HUDEP-2 (cell line): ENCODE measurements around the gene PSKH1.
A peak's percentile ranks its signal among the peaks of the same experiment; 100 is the strongest.

ENCODE experiments used
- DNase-seq, 76 experiments: peaks; one replicate each; lab custom pipeline; 2025; ENCODE audit not compliant: unreplicated experiment in 76 of 76; lab: John Stamatoyannopoulos, UW

The PSKH1 gene

DNA sequence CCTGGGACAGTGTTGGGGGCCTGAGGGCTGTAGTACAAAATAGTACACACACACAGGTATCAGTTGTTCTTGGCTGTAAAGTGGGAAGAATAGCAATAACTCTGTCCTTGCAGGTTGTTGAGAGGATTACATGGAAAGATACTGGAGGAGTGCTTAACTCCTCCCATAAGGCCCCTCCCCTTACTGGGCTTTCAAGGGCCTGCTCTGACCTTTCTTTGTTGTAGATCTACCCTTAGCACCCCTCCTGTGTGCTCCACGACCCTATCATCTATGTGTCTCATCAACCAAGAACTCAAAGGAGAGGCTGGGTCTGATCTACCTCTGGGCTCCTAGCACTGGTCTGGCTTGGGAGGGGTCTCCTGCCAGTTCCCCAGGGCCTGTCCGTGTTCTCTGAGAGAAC lies 28.5 kb upstream of the PSKH1 start:
- no peak for DNase-seq

DNA sequence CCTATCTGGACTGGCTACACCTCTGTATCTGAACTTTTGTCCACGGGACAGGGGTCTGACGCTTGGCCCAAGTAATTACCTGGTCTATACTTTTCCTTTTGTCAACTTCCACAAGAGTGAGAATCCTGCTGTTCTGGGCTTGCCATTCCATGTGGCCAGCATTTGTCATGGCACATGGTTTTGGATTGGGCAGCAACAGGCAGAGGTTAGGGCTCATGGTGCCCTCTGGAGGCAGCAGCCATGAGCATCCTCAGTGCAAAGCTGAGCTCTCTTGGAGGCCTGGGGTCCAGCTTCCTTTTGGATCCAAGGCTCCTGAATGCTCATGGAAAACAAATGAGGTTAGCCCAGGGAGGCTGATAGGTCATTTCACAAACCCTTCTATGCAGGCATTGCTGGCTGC lies 27.7 kb upstream of the PSKH1 start:
- DNase-seq: peak in 41 of 76 experiments; percentile 6 to 63 (median 28)

DNA sequence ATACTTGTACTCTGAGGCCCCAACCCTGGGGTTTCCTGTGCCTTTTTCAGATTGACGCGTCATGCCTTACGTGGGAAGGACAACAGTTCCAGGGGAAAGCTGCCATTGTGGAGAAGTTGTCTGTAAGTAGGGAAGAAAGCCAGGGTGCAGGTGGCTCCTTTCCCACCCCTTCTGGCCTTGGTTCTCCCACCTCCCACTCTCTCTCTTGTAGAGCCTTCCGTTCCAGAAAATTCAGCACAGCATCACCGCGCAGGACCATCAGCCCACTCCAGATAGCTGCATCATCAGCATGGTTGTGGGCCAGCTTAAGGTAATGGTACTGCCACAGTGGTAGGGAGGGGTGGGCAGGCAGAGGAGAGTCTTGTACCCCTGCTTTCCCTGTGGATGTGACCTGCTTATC lies 24.8 kb upstream of the PSKH1 start:
- no peak for DNase-seq

DNA sequence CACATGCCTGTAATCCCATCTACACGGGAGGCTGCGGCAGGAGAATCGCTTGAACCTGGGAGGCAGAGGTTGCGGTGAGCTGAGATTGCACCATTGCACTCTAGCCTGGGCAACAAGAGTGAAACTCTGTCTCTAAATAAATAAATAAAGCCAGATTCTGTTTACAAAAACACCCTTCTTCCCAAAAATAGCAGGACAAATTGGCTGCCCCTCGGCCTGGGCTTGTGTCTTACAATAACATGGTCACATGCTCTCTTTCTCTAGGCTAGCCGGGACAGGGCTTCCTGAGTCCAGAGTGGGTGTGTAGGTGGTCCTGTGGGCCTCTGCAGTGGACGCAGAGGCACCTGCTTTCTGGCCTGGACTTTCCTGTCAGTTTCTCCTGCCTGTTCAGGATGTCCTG lies 23.4 kb upstream of the PSKH1 start:
- DNase-seq: no peak

DNA sequence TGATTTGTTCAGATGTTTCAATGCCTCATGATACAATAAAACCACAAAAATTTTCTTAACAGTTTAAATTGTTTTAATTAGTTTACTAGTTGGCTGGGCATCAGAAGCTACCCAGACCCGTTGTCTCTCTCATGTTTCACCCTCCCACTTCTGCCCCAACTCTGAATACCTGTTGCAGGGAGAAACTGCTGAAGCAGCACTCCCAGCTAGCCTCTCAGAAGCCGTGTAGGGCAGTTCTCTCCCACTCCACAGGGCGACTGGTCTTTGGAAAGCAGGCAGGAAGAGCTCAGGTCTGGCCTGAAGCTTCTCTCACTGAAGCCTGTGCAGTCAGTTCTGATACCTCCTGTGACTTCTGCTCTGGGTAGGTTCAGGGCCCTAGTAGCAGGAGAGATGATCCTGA lies 21.8 kb upstream of the PSKH1 start:
- no peak for DNase-seq

DNA sequence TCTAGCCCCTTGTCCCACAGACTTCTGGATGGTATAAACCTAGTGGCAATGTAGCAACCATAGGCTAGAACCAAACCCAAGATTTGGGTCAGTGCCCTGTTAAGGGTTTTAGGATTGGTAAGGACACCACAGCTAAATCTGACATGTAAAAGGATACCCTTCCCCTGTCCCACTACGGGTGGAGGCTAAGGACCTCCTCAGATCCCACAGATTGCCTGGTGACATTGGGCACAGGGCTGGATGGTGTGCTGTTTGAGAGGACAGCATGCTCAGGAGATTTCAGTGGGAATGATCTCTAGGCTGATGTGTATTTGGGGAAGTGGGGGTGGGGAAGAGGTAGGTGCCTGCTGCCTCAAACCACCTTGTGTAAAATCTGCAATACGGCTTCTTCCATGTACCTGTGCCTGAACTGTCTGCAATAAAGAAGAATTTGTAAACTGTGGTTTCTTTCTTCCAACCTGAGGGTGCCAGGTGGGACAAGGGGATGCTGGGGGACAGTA lies 20.9 kb upstream of the PSKH1 start:
- DNase-seq: no peak

DNA sequence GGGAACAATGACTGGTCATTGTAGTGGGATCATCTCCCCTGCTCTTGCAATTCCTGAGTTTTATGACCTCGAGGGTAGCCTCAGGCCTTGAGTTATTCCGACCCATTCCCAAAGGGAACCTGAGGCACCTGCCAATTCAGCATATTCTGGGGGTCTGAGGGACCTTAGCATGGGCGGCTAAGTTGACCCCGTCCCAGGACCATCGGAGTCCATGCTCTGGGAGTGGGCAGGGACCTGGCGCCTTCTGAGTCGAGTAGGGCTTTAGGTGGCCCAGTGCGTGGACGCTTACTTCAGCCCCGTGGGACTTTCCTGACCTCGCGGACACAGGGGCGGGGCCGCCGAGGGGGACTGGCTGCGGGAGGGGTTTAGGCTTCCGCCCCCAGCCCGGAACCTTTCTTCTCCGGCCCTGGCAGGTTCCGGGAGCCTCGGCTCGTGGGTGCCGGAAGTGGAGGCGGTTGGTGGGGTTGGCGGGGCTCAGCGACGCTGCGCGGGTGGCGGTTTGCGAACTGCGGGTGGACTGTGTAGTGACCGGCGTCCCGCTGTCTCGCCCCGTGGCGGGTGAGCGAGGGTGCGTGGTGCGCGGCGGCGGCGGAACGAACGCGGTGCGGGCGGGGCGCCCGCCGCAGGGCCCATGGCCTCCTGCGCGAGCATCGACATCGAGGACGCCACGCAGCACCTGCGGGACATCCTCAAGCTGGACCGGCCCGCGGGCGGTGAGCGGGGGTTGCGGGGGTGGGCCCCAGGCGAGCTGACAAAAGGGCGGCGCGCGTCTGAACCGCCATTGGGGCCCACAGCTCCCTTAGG lies 20.2 kb upstream of the PSKH1 start, which contains the start of gene EDC4:
Gene EDC4 (plus strand): TSS at position 422 of the 804 bp plus-strand sequence. CDS start 210 bp downstream, at position 632.
- DNase-seq: peak in 66 of 76 experiments; percentile 7 to 78 (median 57)

DNA sequence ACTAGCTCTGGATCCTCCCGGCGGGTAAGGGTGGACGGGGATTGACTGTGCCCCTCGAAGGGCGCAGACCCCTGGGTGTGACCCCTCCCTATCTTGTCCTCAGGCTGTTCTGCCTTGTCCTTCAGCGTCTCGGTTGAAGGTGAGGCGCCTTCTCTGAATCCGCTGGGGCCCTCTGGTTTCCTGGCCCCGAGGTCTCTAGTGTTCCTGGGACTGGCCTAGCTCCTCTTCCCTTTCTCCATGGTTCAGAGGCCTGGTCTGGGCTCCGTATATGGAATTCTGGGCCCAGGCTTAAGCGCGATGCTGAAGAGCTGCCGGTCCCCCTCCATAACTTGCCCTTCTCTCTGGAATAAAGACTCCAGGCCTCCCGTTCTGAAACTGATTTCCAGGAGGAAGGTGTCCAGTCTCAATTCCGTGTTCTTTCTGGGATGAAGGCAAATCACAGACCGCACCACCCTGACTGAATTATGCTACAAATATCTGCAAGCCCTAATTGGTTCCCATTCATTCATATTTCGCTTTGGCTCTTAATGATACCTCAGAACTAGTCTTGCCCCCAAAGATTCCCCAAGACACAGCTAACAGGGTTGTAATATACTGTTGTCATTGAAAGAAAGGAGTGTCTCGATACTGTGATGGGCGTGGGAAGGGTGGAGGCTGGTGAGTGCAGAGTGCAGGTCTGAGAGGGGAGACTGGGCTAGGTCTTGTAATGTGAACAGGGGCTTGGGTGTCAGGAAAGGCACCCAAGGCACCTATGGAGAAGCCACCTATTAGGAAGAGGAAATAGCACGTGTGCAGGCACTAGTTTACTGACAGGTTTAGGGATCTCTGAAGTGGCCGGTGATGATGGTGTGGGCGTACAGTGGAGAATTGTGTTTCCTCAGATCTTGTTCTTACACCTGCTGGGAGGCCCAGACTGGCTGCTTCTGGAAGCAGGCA lies 19.4 kb upstream of the PSKH1 start:
- DNase-seq: peak in 1 of 76 experiments; percentile 11

DNA sequence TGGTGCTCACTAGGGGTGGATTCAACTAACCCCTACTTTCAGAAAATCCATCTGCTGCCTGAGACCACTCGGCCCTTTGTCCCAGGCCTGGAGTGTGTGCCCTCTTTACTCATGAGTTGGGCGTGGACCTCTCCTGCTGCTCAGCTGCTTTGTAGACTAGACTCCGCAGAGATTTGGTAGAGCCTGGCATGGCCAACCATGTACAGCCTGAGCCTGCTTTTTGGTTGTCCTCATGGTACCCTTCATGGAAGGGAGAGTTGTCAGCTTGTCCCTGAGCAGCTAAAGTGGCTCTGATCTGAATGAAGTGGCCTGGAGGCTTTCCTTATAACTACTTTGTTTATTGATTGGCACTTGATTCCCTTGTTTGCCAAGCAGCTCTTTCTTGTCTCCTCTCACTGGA lies 18.7 kb upstream of the PSKH1 start:
- DNase-seq: no peak

DNA sequence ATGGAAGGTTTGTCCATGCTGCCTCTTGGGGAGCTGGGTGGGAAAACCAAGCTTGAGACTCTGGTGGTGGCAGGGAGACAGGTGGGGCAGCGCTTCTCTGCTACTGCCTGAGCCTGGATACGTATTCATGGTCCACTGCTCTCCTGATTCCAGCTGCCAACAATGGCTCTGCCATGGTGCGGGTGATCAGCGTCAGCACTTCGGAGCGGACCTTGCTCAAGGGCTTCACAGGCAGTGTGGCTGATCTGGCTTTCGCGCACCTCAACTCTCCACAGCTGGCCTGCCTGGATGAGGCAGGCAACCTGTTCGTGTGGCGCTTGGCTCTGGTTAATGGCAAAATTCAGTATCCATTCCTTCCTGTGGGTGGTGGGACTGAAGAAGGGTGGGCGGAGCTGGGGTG lies 16.0 kb upstream of the PSKH1 start:
- no peak for DNase-seq

DNA sequence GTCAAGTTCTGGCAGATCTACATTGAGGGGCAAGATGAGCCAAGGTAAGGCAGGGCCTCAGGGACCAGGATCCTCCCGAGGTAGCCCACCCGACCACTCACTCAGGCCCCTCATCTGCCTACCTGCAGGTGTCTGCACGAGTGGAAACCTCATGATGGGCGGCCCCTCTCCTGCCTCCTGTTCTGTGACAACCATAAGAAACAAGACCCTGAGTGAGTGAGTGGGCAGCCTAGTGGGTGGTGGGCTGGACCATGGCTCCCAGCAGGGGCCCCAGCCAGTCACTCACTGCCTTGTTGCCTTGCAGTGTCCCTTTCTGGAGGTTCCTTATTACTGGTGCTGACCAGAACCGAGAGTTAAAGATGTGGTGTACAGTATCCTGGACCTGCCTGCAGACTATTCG lies 14.8 kb upstream of the PSKH1 start:
- DNase-seq: no peak

DNA sequence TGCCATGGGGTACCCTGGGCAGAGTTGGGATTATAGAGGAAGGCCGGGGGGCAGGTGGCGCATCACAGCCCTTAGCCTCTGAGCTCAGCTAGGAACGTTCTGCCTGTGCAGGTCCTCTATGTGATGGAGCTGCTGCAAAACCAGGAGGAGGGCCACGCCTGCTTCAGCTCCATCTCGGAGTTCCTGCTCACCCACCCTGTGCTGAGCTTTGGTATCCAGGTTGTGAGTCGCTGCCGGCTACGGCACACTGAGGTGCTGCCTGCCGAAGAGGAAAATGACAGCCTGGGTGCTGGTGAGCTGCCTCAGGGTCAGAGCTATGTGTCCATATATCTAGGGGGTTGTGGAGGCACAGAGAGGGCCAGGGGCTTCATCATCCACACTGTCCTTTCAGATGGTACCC lies 14.2 kb upstream of the PSKH1 start:
- DNase-seq: no peak

DNA sequence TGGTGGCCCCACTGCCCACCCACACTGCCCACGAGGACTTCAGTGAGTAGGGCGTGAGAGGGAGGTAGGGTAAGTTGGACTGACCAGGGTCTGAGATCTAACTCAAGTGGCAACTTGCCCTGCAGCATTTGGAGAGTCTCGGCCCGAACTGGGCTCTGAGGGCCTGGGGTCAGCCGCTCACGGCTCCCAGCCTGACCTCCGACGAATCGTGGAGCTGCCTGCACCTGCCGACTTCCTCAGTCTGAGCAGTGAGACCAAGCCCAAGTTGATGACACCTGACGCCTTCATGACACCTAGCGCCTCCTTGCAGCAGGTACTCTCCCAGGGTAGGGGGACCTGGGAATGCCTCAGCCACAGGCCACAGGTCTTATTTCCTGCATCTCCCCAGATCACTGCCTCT lies 13.6 kb upstream of the PSKH1 start:
- DNase-seq: no peak

DNA sequence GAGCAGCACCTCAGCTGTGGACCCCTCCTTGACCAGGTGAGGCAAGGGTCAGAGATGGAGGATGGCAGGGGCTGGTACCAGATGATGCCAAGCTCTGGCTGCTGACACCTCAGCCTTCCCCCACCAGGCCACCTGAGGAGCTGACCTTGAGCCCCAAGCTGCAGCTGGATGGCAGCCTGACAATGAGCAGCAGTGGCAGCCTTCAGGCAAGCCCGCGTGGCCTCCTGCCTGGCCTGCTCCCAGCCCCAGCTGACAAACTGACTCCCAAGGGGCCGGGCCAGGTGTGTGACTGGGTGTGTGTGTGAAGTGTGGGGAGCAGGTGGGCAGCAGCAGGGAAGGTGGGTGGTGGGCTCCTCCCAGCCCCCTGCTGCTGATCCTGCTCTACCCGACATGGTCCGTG lies 13.1 kb upstream of the PSKH1 start:
- DNase-seq: no peak

DNA sequence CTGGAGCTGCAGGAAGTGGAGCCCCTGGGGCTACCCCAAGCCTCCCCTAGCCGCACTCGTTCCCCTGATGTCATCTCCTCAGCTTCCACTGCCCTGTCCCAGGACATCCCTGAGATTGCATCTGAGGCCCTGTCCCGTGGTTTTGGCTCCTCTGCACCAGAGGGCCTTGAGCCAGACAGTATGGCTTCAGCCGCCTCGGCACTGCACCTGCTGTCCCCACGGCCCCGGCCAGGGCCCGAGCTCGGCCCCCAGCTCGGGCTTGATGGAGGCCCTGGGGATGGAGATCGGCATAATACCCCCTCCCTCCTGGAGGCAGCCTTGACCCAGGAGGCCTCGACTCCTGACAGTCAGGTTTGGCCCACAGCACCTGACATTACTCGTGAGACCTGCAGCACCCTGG lies 12.5 kb upstream of the PSKH1 start:
- no peak for DNase-seq

DNA sequence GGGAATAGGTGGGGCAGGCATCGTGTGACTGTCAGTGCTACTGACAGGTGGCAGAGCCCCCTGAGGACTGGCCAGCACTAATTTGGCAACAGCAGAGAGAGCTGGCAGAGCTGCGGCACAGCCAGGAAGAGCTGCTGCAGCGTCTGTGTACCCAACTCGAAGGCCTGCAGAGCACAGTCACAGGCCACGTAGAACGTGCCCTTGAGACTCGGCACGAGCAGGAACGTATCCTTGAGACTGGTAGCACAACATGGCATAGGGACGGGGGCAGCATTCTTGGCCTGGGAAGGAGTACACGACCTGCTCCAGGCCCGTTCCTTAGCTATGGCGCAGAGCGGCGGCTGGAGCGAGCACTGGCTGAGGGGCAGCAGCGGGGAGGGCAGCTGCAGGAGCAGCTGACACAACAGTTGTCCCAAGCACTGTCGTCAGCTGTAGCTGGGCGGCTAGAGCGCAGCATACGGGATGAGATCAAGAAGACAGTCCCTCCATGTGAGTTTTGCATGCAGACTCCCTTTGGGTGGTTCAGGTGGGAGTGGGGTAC lies 11.4 kb upstream of the PSKH1 start:
- DNase-seq: no peak

DNA sequence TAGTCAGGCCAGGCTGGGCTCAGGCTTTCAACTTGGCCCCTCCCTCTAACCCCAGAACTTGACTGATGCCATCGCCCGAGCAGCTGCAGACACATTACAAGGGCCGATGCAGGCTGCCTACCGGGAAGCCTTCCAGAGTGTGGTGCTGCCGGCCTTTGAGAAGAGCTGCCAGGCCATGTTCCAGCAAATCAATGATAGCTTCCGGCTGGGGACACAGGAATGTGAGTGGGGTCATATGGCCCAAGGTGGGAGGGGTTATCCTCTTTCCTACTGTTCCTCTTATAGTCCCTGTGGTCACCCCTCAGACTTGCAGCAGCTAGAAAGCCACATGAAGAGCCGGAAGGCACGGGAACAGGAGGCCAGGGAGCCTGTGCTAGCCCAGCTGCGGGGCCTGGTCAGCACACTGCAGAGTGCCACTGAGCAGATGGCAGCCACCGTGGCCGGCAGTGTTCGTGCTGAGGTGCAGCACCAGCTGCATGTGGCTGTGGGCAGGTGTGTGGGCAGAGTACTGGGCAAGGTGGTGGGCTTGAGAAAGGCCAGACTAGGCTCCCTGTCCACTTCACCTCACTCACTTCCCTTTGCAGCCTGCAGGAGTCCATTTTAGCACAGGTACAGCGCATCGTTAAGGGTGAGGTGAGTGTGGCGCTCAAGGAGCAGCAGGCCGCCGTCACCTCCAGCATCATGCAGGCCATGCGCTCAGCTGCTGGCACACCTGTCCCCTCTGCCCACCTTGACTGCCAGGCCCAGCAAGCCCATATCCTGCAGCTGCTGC lies 10.5 kb upstream of the PSKH1 start:
- DNase-seq: no peak

DNA sequence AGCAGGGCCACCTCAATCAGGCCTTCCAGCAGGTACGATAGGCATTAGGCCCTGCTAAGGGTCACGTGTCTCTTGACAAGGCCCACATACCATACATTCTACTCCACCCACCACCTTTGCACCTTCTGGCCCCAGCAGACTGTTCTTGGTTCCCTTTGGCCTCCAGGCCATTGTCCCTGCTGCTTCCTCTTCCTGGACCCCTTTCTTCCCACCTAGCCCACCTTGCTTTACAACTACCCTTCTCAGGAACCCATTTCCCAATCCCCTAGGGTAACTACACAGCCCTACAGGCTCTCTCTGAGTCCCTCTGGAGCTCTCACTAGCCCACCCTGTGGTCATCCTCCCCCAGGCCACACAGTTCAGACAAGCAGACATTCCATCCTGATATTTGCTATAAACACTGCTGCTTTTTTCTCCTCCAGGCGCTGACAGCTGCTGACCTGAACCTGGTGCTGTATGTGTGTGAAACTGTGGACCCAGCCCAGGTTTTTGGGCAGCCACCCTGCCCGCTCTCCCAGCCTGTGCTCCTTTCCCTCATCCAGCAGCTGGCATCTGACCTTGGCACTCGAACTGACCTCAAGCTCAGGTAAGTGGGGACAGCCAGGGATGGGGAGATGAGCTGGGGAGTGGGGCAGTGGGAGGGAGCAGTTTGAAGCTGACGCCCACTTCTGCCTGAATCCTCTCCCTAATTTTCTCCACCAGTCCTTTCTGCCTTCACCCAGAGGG lies 9.7 kb upstream of the PSKH1 start:
- peak in 1 of 76 experiments; percentile 41 for DNase-seq

DNA sequence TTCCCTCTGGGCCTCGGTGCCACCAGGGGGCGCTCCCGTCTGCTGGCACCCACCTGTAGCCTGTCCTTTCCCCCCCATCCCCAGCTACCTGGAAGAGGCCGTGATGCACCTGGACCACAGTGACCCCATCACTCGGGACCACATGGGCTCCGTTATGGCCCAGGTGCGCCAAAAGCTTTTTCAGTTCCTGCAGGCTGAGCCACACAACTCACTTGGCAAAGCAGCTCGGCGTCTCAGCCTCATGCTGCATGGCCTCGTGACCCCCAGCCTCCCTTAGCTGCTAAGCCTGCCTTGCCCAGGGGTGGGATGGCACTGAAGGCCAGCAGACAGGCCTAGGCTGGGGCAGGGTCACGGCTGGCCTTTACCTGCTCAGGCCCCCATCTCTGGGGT lies 9.2 kb upstream of the PSKH1 start:
- DNase-seq: peak in 51 of 76 experiments; percentile 8 to 64 (median 37)

DNA sequence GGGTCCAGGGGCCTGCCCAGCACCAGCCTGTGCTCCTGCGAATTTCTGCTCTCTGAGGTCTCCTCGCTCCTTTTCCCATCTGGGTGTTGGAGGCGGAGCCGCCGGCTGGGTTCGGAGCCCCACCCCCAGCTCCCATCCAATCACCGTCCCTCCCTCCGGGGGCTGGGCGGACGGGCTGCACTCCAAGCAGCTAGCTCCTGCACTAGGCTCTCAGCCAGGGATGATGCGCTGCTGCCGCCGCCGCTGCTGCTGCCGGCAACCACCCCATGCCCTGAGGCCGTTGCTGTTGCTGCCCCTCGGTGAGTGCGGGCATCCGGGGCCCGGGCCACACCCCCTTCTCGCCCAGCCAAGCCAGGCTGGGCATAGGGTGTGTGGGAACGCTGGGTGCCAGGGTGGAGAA lies 8.4 kb upstream of the PSKH1 start, which contains the start of gene NRN1L:
Gene NRN1L (plus strand): TSS at position 202 of the 400 bp plus-strand sequence. CDS start 19 bp downstream, at position 221.
- peak in 2 of 76 experiments; percentile 10 to 11 for DNase-seq
